DOHH2 (cell line): Measurements from ENCODE around the gene S1PR2.

Source experiments
- EZH2phosphoT487 ChIP-seq: fragments of 200-600 bp; sonication (generic); IDR thresholded peaks from 2 replicates; pipeline ENCODE4 v1.6.1; 2017; ENCODE audit warnings: borderline replicate concordance, mild to moderate bottlenecking, antibody characterized with exemption, low read length, moderate library complexity, mixed read lengths
- TF ChIP-seq, protein P1 (sequence below): fragments of 200-600 bp; sonication (generic); IDR thresholded peaks from one replicate; pipeline ENCODE4 v1.5.1; 2014; ENCODE audit warnings: antibody characterized with exemption, mild to moderate bottlenecking, low read depth, low read length; ENCODE audit not compliant: poor library complexity, severe bottlenecking

DNA sequence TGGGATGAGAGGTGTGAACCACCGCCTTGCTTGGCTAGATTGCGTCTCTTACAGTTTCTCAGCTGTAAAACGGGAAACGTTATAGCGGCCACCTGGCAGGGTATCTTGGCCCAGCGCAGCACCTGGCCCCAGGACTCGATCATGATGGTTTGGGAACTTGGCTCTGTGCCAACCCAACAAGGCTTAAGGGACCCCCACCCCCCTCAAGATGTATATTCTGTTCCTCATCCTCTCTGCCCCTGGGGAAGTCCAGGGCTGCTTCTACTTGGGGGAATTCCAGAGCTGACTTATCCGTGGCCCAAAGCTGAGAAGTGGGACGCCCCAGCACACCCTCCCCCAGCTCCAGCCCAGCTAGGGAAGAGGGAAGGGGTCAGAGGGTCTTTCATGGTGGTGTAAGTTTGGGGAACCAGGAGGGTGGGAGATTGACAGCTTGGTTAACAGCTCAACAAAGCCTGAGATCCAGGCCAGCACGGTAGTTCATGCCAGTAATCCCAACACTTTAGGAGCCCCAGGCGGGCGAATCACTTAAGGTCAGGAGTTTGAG, 40.5 kb upstream of the S1PR2 start:
- TF ChIP-seq, protein P1, sequence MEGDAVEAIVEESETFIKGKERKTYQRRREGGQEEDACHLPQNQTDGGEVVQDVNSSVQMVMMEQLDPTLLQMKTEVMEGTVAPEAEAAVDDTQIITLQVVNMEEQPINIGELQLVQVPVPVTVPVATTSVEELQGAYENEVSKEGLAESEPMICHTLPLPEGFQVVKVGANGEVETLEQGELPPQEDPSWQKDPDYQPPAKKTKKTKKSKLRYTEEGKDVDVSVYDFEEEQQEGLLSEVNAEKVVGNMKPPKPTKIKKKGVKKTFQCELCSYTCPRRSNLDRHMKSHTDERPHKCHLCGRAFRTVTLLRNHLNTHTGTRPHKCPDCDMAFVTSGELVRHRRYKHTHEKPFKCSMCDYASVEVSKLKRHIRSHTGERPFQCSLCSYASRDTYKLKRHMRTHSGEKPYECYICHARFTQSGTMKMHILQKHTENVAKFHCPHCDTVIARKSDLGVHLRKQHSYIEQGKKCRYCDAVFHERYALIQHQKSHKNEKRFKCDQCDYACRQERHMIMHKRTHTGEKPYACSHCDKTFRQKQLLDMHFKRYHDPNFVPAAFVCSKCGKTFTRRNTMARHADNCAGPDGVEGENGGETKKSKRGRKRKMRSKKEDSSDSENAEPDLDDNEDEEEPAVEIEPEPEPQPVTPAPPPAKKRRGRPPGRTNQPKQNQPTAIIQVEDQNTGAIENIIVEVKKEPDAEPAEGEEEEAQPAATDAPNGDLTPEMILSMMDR: no peak
- TF ChIP-seq EZH2phosphoT487: no peak
